Measurements from ENCODE around the gene IDE. TPM values are rescaled to one million over a fixed set of nuclear protein-coding genes. Genes with fewer than 3 reads are reported as not detected.
A peak's percentile ranks its signal among the peaks of the same experiment; 100 is the strongest.
"Not testable (repeated sequence)": the region's sequence is repeated elsewhere in the genome, so short reads cannot be mapped to it uniquely, and the experiment has no call there.

IDE gene
- 15.0 TPM for polyA plus RNA-seq (ENCODE audit: insufficient read length)

DNA sequence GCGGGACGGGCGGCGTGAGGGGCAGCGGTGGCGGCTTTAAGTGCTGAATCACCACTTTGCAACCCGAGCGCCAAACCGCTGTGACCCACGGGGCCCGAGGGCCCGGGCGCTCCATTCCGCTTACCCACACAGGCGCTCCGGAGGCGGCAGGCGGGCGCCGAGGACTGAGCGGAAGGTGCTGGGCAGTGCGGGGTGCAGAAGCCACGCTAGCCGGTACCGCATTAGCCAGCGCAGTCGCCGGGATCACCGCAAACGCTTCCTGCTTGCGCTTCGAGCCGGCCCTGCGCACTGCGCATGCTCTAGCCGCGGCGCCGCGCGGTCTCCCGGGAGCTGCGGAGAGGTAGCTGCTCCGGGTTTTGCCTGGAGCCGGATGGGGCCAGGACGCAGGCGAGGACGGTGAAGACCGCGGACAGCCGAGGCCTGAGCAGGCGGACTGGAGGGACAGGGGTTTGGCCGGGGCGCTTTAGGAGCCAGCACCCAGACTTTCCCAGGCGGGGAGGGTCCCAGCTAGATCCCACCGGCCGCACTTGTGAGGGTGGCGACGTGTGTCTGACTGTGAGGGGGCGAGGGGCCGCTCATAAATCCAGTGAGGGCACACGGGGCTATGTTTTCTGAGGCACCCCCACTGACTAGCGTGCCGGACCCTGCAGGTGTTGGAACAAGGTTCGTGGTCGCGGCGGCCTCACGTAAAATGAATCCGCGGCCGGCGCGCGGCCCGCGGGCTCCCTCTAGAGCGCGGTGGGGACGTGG, at the start of gene IDE:
TSS of gene IDE (minus strand) at position 296 of the 750 bp plus-strand sequence. CDS start at position 222, 74 bp downstream.
- DNase-seq: peak; percentile 90

DNA sequence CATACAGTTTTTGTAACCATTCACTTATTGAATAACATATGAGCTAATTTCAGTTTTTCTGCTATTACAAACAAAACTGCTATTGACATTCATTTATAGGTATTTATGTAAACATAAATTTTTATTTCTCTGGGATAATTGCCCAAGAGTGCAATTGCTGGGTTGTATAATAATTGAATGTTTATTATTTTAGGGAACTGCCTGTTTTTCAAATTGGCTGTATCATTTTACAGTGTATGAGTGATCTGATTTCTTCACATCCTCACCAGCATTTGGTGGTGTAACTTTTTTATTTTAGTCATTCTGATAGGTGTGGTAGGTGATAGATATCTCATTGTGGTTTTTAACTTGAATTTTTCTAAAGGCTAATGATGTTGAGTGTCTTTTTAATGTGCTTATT, 45.5 kb upstream of the IDE start:
- DNase-seq: no peak

DNA sequence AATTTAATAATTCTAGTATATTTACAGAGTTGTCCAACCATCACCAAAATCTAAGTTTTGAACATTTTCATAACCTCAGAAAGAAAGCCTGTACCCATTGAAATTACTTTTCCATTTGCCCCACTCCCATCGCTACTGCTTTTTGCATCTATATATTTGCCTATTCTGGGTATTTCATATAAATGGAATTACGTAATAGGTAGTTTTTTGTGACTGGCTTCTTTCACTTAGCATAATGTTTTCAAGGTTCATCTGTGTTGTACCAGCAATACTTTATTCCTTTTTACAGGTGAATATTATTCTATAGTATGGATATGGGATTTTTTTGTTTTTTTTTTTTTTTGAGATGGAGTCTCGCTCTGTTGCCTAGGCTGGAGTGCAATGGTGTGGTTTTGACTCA, 41.6 kb upstream of the IDE start:
- no peak for DNase-seq

DNA sequence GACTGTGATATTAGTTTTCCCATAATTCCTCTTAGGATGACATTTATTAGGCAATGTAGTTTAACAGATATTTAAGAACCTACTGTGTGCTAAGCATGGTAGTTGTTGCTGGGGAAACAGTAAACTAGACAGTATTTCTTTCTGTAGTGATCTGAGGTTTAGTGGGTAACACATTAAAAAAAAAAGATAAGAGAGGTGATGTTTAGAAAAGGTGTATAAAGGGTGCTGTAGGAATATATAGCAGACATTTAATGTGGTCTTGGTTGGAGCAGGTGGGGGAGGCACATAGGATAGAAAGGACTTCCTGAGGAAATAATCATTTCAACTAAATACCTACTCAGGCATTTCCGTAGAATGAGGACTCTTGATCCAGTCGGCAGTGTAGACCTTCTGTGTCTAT, 30.9 kb upstream of the IDE start:
- DNase-seq: no peak

DNA sequence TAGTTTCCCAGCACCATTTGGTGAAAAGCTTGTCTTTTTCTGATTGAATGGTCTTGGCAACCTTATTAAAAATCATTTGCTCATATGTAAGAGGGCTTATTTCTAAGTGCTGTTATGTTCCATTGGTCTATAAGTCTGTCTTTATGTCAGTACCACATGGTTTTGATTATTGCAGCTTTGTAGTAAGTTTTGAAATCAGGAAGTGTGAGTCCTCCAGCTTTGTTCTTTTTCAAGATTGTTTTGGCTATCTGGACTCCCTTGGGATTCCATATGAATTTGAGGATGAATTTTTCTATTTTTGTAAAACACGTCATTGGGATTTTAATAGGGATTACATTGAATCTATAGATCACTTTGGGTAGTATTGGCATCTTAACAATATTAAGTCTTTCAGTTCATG, 24.4 kb upstream of the IDE start:
- DNase-seq: no peak

DNA sequence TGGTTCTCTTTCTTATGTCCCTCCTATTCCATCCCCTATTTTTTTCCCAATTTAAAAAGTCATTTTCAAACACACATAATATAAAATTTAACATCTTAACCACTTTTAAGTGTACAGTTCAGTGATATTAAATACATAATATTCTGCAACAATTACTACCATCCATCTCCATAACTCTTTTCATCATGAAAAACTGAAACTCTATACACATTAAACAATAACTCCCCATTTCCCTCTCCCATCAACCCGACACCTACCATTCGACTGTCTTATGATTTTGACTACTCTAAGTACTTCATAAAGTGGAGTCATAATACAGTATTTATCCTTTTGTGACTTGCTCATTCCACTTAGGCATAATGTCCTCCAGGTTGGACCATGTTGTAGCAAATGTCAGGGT, 21.6 kb upstream of the IDE start:
- DNase-seq: no peak

DNA sequence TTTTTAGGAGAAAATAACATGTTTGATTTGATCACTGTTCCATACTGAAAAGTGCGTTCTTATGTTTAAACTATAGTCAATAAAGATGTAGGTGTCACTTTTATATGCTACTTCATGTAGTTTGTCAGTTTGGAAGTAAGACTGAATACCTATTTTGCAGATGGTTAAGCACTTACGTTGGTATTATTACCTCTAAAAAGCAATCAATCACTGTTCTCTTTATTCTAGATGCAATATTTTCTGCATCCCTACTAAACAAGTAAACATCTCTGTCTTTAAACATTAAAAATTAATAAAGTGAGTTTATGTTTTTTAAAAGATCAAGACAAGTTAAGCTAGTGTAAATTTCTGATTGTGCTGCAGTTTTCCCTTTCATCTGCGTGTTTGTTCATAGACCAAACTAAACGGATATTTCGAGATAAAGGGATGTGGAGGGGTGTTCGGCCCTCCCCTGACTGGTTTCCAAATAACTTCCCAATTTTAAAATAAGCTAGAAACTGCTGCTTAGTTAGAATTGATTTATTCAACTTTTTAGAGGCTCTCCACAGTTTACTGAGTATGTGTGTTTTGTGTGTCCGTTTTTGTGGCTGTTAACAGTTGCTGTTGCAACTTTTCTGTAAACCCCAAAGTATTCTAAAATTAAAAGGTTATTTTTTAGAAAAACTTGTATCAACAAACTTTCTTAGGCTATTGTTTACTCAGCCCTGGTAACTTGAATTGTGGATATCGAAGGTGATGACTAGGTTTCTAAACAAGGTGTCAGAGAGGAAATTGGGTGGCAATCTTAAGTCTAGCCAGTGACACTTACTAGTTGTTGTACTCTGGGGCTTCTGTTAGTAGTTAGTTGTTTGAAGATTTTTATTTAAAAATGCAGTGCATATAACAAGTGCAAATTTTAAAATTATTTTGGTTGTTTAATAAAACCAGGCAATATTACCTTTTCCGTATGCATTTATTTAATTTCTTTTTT, 20.0 kb upstream of the IDE start:
- DNase-seq: no peak

DNA sequence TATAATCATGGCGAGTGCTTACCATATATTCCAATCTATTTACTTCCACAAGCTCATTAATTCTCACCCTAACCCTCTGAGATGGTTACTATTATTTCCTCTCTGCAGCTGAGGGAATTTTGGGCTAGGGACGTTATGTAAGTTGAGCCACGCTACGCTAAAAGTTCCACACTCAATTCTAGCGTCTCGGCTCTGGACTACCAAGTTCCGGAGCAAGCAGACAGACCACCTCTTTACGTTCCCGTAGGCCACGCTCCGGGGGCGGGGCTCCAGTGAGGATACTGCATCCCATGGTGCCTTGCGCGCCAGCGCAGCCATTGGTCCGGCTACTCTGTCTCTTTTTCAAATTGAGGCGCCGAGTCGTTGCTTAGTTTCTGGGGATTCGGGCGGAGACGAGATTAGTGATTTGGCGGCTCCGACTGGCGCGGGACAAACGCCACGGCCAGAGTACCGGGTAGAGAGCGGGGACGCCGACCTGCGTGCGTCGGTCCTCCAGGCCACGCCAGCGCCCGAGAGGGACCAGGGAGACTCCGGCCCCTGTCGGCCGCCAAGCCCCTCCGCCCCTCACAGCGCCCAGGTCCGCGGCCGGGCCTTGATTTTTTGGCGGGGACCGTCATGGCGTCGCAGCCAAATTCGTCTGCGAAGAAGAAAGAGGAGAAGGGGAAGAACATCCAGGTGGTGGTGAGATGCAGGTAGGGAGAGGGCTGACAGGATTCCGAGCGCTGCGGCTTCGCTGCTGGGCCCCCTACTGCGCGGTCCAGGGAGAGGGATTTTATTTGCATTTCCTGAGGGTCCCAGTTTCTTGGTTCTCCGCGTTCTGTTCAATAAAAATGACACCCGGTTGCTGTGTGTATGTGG, 19.1 kb upstream of the IDE start, which contains the start of gene KIF11:
TSS of gene KIF11 (plus strand) at position 370 of the 858 bp plus-strand sequence. CDS start at position 616, 246 bp downstream.
- DNase-seq: peak; percentile 98

DNA sequence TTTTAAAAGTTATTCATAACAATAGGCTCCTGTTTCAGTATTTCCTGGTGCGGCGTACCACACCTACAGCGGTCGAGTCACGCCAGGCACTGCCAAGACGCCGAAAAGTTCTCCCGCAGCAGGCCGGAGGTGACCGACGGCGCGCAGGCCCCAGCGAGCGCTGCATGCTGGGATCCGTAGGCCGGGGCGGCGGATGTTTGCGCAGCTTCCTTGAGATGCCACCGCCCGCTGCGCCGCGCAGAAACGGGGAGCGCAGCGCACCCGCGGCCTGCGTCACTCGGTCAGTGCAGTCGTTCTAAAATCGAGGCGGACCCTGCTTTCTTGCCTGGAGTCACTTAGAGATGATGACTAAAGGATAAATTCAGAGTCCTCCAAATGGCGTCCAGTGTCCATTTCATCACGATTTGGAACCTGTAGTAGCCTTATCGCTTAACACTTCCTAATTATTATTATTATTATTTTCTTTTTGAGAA, 17.7 kb upstream of the IDE start:
- DNase-seq: peak; percentile 96

DNA sequence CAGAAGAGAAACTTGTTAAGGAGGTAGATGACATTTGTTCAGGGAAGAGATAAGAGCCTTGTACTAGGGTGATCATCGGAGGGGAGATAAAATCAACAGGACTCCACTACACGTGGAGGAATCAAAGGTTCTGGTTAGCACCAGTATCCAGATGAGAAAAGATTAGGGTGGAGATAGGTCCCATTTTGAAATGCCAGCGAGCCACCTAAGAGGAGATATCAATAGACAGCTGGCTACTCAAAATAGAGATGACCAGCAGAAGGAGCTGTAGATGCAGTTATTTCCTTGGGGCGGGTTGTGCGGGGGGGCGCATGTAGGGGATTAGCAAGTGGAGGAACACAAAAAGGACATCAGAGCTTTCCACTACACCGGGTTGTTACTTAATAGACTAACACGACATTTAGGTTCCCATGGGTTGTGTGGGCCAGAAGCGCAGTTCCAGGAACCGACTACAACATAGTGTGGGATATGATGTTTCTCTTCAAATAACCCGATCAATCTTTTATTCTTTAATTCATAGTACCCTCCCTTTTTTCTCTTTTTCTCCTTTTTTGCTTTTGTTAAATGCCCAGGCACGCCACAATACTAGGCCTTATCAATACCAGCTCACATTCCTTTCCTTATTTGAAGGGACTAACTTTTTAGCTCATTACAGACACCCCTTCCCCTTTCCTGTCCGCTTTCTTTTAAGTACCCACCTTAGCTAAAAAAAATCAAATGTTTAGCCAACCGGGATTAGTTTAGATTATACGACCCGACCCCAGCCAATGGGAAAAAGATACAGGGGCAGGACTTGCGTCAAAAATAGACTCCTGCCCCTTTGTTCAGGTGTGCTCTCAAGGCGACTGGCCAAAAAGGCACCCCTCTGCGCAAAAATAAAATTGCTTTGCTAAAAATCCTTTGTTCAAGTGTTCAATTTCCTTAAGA, 17.0 kb upstream of the IDE start:
- DNase-seq: peak; percentile 74

DNA sequence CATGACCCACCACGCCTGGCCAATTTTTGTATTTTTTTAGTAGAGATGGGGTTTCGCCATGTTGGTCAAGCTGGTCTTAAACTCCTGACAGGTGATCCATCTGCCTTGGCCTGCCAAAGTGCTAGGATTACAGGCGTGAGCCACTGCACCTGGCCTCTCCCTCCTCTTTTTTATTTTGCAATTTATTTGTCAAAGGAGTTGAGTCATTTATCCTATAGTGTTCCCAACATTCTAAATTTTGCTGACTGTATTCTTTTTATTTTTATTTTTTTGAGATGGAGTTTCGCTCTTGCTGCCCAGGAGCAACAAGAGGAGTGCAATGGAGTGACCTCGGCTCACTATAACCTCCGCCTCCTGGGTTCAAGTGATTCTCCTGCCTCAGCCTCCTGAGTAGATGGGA, 8.5 kb upstream of the IDE start:
- DNase-seq: not testable (repeated sequence)

DNA sequence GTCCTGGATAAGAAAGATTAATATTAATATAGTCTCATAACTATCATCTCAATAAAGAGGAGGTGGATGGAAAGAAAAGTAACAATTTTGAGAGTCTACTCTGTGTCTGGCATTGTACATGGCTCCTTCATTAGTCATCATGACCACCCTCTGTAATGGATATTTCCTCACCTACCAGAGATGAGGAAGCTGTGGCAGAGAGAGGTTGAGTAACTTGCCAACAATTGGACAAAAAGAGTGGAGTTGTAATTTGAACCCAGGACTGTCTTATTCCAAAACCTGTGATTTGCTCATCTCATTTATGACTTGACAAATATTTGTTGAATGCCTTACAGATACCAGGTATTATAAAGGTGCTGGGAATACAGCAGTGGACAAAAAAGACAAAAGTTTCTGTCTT, 2.1 kb upstream of the IDE start:
- no peak for DNase-seq

DNA sequence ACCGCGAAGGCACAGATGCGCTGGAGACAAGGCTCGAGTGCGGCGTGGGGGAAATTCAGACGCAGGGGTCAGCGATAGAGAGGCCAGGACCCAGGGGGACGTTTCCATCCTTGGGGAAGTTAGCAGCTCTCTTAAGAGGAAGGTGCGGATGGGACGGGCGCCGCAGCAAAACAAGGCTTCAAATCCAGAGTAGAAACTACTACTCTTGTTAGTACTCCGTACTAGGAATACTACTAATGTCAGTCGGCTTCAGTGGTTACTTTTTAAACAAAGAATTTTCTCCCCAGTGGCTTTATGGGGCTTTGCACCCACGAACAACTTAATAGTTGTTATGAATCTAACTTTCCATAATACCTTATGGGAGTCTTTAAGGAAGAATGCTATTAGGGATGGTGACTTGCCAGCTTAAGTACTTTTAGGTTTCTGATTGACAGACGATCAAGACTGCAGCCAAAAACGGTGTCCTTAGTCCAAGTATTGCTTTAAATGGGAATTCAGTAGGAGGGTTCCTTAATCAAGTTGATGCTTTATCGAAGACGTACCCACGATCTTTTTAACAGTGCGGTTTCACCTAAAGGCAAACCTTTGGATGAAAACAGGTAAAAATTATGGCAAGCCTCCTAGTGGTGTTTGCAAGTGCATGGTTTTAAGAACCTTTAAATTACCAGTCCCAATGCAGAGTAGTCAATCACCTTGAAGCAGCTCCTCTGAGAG, 812 bp upstream of the IDE start:
- DNase-seq: no peak

DNA sequence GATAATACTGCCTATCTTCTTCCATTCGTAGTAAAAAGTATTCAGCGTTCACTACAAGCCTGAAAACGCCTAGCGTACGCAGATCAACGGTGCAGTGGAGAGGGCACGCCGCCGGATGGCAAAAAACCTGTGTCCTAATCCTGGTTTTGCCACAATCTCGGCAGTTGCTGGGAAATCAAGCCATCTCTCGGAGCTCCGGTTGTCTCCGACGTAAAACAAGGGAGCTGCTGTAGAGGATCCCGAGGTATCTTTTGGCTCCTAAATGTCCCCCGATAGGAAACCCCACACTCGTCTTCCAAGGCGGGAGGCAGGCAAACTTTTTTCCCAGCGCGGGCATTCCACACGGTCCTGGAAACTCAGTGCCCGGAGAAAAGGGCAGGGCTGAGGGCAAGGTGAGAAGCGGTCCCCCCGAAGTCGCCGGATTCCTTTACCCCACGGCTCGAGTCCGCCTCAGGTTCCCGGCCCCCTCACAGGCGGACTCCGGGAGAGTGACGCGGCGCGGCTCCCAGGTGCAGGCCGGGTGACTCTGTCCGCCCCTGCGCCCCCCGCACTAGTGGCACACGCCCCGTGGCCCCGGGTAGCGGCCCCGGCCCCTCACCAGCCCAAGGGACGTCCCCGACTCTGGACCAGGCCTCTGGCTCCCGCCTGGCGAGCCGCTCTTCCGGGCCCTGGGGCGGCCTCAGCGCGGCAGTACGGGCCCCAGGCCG, 649 bp downstream of the IDE start:
- peak; percentile 15 for DNase-seq

DNA sequence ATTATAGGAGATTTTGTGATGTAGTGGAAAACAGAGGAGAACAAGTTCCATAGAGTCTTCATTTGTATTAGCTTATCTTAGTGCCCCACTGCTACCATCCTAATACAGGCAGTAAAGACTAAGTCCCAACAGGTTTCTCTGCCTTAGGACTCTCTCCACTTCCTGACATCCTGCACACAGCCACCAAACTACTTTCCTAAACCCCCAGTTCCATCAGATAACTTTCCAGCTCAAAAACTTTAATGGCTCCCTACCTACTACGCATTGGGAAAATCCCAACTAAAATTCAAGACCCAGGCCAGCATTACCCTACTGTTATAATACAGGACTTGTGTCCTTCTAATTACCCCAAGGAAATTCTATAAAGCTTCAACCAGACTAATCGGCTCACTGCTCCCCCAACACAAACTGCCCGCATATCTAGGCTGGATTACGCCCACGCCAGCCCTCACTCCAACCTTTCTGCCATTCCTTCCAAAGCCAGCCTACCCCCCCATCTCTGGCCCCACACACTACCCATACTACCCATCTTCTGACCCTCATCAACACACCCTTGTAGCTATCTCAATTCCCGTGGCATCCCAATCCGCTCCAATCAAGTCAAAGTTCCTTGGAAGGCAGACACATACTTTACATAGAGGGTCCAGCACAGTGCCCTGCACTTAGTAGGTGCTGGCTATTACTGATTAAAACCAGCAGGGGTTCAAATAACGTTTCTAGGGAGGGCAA, 1.4 kb downstream of the IDE start:
- DNase-seq: no peak

DNA sequence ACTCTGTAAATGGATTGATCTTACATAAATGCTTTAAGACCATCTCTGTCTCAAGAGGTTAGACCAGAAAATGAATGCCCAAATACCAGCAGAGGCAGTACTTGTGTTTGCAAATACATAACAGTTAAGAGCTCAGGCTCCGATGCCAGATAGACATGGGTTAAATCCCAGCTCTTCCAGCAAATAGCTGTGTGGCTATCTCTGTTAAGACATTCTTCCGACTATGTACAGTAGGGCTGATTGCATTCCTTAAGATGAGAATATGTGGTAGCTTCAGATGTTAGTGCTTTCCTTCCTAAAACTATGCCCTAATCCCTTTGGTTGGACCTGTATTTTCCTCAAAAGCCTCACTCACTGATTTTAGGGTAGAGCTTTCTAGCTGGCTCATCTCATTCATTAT, 2.2 kb downstream of the IDE start:
- DNase-seq: no peak

DNA sequence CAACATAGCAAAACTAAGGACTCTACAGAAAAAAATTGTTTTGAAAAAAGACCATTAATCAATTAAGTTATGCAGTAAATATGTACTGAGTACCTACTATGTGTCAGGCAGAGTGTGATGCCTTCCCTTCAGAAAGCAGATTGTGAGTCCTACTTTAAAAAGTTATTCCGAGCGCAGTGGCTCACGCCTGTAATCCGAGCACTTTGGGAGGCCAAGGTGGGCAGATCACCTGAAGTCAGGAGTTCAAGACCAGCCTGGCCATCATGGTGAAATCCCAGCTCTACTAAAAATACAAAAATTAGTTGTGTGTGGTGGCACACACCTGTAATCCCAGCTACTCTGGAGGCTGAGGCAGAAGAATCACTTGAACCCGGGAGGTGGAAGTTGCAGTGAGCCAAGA, 4.2 kb downstream of the IDE start:
- DNase-seq: not testable (repeated sequence)

DNA sequence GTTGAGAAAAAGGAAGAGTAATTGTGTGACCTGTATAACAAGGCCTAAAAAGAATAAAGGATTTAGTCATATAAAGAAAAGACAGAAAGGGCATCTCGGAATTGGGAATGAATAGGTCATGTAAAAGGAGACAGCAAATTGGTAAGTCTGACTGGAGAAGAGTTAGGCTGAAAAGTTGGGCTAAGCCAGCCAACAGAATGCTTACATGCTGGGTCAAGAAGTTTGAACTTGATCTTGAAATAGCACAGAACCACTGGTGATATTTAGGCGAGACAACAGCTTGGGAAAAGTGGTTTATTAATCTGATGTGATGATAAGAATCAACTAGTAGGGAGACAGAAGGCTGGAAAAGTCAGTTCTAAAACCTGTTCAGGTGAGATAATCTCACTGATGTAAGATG, 4.8 kb downstream of the IDE start:
- no peak for DNase-seq

DNA sequence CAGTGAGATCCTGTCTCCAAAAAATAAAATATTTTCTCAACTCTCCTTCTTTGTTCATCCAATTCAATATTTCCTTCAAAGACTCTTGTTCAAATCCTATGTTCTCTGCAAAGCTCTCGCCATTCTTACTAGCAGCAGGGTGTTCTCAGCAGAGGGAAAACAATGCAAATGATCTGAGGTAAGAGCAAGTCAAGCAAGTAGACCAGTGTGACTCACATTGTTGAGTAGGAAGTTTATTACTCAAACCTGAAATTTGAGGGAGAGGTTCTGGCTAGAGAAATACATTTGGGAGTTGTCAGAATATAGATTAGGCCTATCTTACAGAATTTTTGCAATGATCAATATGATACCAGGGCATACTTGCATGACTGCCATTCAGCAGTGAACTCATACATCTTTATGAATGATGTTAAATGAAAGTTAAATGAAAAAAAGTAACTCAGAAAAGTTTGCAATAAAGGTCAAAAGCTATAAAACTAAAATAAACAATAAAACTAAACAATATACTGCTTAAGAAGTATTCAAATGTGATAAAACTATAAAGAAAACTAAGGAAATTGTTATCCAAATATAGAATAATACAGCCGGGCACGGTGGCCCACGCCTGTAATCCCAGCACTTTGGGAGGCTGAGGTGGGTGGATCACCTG, 5.8 kb downstream of the IDE start:
- no peak for DNase-seq
